GM19324 (cell line): ENCODE results near the gene CD4.

Source experiments
- ATAC-seq: cut with Tn5 transposase; IDR thresholded peaks from one replicate; pipeline ENCODE4 v1.9.1; 2021; ENCODE audit warnings: mild to moderate bottlenecking, moderate library complexity; ENCODE audit not compliant: unreplicated experiment, low FRiP score

Gene CD4

DNA sequence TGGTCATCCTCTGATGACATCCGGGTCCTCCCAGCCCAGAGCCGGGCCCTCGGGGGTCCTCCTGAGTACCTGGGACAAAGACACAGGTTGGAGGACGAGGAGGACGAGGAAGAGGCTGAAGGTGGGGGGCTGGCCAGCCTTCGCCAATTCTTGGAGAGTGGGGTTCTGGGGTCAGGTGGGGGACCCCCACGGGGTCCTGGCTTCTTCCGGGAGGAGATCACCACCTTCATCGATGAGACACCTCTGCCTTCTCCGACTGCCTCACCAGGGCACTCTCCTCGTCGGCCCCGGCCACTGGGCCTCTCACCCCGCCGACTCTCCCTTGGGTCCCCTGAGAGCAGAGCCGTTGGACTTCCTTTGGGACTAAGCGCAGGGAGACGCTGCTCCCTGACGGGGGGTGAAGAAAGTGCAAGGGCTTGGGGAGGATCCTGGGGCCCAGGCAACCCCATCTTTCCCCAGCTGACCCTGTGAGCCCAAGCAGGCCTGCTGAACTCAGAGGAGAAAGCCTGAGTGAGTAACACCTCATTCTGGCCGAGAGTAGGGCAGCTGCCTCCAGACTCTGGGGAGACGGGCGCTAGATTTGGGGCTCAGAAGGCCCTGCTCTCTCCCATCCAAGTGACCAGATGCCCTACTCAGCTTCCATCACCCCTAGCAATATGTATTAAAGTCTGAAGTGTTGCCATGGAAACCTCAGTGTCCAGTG lies 37.6 kb downstream of the CD4 start:
- no peak for ATAC-seq

- ATAC-seq, result no peak
Observed at GRCh38 chr12:6827437-6827911, 38.1 kb downstream of the CD4 start.

- no peak for ATAC-seq
Observed at GRCh38 chr12:6827982-6828780, 38.9 kb downstream of the CD4 start, which contains the start of gene P3H3. Gene P3H3 (plus strand): TSS chr12:6828407. CDS start chr12:6828441, 34 bp downstream.

GRCh38 chr12:6828781-6829535 lies 39.6 kb downstream of the CD4 start:
- no peak for ATAC-seq

DNA sequence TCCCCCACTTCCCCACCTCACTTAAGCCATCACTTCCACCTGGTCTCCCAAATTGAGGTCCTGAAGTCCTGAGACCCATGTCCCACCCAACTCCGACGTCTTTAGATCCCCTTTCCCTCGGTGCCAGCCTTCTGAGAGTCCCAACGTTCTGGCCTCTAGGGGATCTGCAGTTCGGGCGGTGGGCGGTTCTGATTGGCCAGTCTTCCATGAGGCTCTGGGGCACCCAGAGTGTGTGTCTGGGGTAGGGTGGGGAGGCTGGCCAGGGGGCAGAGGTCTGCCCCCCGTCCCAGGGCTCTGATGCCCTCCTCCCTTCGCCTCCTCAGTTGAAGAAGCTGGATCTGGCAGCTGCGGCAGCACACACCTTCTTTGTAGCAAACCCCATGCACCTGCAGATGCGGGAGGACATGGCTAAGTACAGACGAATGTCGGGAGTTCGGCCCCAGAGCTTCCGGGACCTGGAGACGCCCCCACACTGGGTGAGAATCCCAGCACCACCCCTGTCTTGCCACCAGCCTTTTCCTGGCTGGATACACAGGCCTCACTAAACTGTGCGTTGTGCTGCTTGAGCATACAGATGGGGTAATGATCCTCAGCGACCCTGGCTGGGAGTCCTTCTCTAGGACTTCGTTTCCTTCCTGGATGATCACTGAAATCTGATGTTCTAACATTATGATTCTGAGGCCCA lies 40.4 kb downstream of the CD4 start:
- no peak for ATAC-seq

DNA sequence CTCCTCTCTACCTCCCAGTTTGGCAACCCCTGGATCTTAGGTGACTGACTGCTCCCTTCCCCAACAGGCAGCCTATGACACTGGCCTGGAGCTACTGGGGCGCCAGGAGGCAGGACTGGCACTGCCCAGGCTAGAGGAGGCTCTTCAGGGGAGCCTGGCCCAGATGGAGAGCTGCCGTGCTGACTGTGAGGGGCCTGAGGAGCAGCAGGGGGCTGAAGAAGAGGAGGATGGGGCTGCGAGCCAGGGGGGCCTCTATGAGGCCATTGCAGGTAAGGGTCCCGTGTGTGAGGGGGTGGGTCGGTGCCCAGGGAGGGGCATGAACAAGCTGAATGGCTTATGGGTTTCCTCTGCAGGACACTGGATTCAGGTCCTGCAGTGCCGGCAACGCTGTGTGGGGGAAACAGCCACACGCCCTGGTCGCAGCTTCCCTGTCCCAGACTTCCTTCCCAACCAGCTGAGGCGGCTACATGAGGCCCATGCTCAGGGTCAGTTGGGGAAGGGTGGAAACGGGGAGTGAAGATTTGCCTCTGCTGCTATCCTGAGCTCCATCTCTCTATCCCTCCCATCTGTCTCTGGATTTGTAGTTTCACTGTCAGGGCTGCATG lies 41.1 kb downstream of the CD4 start:
- ATAC-seq, result no peak

DNA sequence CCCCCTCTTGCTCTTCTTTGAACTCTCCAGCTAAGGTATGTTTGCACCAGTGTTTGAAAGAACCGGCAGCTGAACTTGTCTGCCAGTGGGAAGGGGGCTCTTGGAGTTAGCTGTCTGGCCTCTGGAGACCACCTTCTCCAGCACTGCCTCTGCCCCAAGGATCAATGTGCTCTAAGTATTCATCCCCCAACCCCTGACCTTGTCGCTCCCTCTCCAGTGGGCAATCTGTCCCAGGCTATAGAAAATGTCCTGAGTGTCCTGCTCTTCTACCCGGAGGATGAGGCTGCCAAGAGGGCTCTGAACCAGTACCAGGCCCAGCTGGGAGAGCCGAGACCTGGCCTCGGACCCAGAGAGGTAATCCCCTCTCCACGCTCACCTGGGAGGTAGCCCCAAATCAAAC lies 41.7 kb downstream of the CD4 start:
- no peak for ATAC-seq

GRCh38 chr12:6831450-6831995 lies 42.2 kb downstream of the CD4 start:
- no peak for ATAC-seq

- no peak for ATAC-seq
Observed at GRCh38 chr12:6832125-6832524, 42.8 kb downstream of the CD4 start.

GRCh38 chr12:6833189-6833890 lies 44.0 kb downstream of the CD4 start:
- no peak for ATAC-seq

DNA sequence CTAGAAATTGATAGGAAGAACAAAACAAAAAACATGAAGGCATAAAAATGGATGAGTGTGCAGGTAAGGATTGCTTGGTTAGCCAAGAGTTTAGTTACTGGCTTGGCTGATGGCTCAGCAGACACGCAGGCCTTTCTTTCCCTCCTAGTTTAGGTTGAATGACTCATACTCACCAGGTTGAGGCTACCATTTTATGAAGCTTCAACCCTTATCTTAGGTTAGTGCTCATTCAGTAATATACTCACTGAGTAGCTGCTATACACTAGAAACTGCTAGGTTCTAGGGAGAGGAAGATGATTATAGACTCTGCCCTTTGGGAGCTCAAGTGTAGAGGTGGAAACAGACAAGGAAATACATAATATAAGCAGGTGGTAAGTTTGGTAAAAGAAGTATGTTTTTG lies 44.9 kb downstream of the CD4 start:
- ATAC-seq, result no peak

DNA sequence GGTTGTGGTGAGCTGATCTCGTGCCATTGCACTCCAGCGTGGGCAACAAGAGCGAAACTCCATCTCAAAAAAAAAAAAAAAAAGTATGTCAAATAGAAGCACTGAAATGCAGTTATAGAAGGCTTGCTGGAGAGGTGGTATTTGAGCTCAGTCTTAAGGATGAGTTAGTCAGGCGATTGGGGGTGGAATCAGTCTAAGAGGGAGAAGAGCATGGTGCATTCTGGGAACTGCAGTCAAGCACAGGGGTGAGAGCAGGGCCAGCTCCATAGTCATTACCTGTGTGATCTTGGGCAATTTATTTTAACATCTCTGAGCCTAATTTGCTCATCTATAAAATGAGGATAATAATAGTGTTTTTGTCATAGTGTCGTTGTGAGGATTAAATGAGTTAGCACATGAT lies 45.5 kb downstream of the CD4 start:
- no peak for ATAC-seq

DNA sequence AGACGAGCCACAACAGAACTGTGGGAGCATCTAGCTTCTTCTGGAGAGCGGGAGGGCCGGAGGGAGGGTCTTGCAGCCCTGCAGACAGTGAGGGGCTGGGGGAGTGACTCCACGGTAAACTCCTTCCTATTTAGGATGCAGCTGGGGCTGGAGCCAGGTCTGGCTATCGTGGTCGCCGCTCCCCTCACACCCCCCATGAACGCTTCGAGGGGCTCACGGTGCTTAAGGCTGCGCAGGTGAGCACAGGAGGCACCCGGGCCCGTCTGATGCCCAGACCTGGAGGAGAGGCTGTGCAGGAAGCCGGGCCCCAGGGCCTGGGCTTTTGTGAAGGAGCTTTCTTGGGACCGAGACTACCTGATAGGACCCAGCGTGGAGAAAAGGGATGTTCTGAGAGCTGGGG lies 47.5 kb downstream of the CD4 start:
- ATAC-seq, result no peak

DNA sequence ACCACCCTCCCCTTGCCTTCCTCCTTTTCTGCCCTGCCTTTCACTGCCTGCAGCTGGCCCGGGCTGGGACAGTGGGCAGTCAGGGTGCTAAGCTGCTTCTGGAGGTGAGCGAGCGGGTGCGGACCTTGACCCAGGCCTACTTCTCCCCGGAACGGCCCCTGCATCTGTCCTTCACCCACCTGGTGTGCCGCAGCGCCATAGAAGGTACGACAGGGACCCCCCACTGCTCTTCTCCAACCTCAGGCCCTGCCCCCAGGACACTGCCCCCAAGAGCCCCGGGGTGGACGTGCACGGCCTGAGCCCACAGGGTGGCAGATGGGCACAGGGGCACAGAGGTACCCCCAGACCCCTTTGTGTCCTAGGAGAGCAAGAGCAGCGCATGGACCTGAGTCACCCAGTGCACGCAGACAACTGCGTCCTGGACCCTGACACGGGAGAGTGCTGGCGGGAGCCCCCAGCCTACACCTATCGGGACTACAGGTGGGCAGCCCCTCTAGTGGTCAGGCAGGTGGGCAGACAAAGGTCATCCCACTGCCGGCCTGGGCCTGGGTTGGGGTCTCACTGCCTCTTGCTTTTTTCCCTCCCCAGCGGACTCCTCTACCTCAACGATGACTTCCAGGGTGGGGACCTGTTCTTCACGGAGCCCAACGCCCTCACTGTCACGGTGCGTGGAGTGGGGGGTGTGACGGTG lies 48.2 kb downstream of the CD4 start:
- no peak for ATAC-seq

- no peak for ATAC-seq
Observed at GRCh38 chr12:6838854-6839253, 49.5 kb downstream of the CD4 start.

- peak; percentile 82 for ATAC-seq
Observed at GRCh38 chr12:6839482-6840201, 50.3 kb downstream of the CD4 start.

DNA sequence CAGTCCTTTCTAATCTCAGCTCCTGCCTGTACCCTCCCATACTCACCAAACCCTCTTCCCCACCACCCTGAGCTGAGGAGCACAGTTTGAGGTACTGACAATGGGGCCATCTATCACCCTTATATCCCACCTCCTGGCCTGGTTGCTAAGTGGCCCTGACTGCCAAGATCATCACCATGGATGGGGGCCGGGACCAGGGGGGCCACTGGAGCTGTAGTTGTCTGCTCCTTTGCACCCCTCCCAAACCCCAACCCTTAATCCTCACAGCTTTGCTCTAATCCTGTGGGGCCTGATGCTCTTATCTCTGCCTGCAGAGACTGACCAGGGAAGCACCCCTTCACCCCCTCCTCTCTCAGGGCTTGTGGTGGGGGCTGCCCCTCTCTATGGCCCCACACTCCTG lies 51.0 kb downstream of the CD4 start:
- ATAC-seq, result no peak
